ENCODE measurements around the gene GSTO2. TPM values are rescaled to one million over a fixed set of nuclear protein-coding genes. Genes with fewer than 3 reads are reported as not detected.

GSTO2 gene
- total RNA-seq, 1 experiment from 2014 or later = 25.7 TPM

- H3K4me3 Mint-ChIP-seq (ENCODE audit: low read depth, unreplicated experiment) = no peak overlapping the region
- no peaks in the 10 kb centered on the region for H3K4me1 Mint-ChIP-seq (ENCODE audit: low read depth, unreplicated experiment)
- H3K36me3 Mint-ChIP-seq (ENCODE audit: insufficient read depth, unreplicated experiment) = peaks cover 10% of the 10 kb centered on the region
- H3K27me3 Mint-ChIP-seq (ENCODE audit: unreplicated experiment) = no peaks in the 10 kb centered on the region
- no peak for TF ChIP-seq CTCF (IDR thresholded peaks at IDR 0.05; ENCODE audit: unreplicated experiment)
- no TSS peak for BruUV-seq (replicated peaks)
- intact Hi-C loops (cut with micrococcal nuclease; ENCODE audit: unreplicated experiment) = no loop called here
- H3K27ac Mint-ChIP-seq (ENCODE audit: unreplicated experiment) = no peak overlapping the region
- CTCF ChIA-PET = no interaction called here
- H3K9me3 Mint-ChIP-seq (ENCODE audit: low read depth, unreplicated experiment) = no peaks in the 10 kb centered on the region
- no peak for DNase-seq
Observed at GRCh38 chr10:104286939-104287338, 18.0 kb downstream of the GSTO2 start.

GRCh38 chr10:104288355-104288754 lies 19.4 kb downstream of the GSTO2 start:
- no TSS peak for BruUV-seq (replicated peaks)
- Mint-ChIP-seq H3K4me3 (ENCODE audit: low read depth, unreplicated experiment) (no peak overlapping the region), H3K9me3 (ENCODE audit: low read depth, unreplicated experiment) (no peaks in the 10 kb centered on the region), H3K4me1 (ENCODE audit: low read depth, unreplicated experiment) (no peaks in the 10 kb centered on the region), H3K27me3 (ENCODE audit: unreplicated experiment) (no peaks in the 10 kb centered on the region), H3K27ac (ENCODE audit: unreplicated experiment) (no peak overlapping the region), H3K36me3 (ENCODE audit: insufficient read depth, unreplicated experiment) (peaks cover 6% of the 10 kb centered on the region)
- intact Hi-C loops (cut with micrococcal nuclease; ENCODE audit: unreplicated experiment) = no loop called here
- CTCF ChIA-PET = no interaction called here
- no peak for TF ChIP-seq CTCF (IDR thresholded peaks at IDR 0.05; ENCODE audit: unreplicated experiment)
- no peak for DNase-seq

GRCh38 chr10:104291439-104291951 lies 22.5 kb downstream of the GSTO2 start:
- H3K27me3 Mint-ChIP-seq (ENCODE audit: unreplicated experiment) = no peaks in the 10 kb centered on the region
- H3K4me3 Mint-ChIP-seq (ENCODE audit: low read depth, unreplicated experiment) = no peak overlapping the region
- peak; percentile 93 for TF ChIP-seq CTCF (IDR thresholded peaks at IDR 0.05; ENCODE audit: unreplicated experiment)
- no peaks in the 10 kb centered on the region for H3K9me3 Mint-ChIP-seq (ENCODE audit: low read depth, unreplicated experiment)
- peak overlapping the region; percentile 70 for H3K27ac Mint-ChIP-seq (ENCODE audit: unreplicated experiment)
- peak; percentile 83 for DNase-seq
- peaks cover 6% of the 10 kb centered on the region for H3K36me3 Mint-ChIP-seq (ENCODE audit: insufficient read depth, unreplicated experiment)
- no peaks in the 10 kb centered on the region for H3K4me1 Mint-ChIP-seq (ENCODE audit: low read depth, unreplicated experiment)
- intact Hi-C loops (cut with micrococcal nuclease; ENCODE audit: unreplicated experiment) = loop anchor here (1.0 kb wide), 1 partner anchor 59 kb away; no protein-coding TSS in a partner anchor
- CTCF ChIA-PET = interaction anchor here (0.7 kb wide), 1 partner anchor 62 kb away, joined by 3 read pairs; the partner anchor contains the start of gene CFAP58
- BruUV-seq (replicated peaks) = no TSS peak

- peaks cover 6% of the 10 kb centered on the region for H3K36me3 Mint-ChIP-seq (ENCODE audit: insufficient read depth, unreplicated experiment)
- intact Hi-C loops (cut with micrococcal nuclease; ENCODE audit: unreplicated experiment) = no loop called here
- no peaks in the 10 kb centered on the region for H3K4me1 Mint-ChIP-seq (ENCODE audit: low read depth, unreplicated experiment)
- no peak overlapping the region for H3K4me3 Mint-ChIP-seq (ENCODE audit: low read depth, unreplicated experiment)
- BruUV-seq (replicated peaks) = no TSS peak
- no peak for TF ChIP-seq CTCF (IDR thresholded peaks at IDR 0.05; ENCODE audit: unreplicated experiment)
- DNase-seq = no peak
- H3K9me3 Mint-ChIP-seq (ENCODE audit: low read depth, unreplicated experiment) = no peaks in the 10 kb centered on the region
- CTCF ChIA-PET = interaction anchor here (1.5 kb wide), 1 partner anchor 61 kb away, joined by 3 read pairs; the partner anchor contains the start of gene CFAP58
- no peaks in the 10 kb centered on the region for H3K27me3 Mint-ChIP-seq (ENCODE audit: unreplicated experiment)
- H3K27ac Mint-ChIP-seq (ENCODE audit: unreplicated experiment) = no peak overlapping the region
Observed at GRCh38 chr10:104293011-104293410, 24.0 kb downstream of the GSTO2 start.
